ENCODE data around the gene SPNS2. TPM values are rescaled to one million over a fixed set of nuclear protein-coding genes. Genes with fewer than 3 reads are reported as not detected.

SPNS2 gene
- total RNA-seq, 1 donor from 2014 or later = 0.34 TPM

DNA sequence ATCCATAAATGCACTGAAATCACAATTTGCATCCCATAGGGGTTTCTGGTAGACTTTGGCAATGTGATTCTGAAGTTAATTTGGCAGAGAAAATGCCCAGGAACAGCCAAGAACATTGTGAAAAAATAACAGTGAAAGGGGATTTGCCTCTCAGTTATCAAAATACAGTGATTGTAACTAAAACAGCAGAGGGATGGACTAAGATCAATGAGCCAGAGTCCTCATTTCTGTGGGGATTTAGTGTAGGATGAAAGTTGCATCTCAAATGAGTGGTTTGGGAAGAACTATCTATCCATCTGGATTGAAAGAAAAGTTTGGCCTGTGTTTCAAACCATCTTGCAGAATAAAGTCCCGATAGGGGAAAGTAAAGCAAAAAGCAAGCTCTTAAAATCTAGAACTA is 28.5 kb downstream of the SPNS2 start:
- Mint-ChIP-seq H3K9me3 (no peaks in the 10 kb centered on the region), H3K27ac (no peak overlapping the region), H3K4me3 (no peak overlapping the region), H3K4me1 (peaks cover 16% of the 10 kb centered on the region), H3K36me3 (peaks cover 2% of the 10 kb centered on the region), H3K27me3 (ENCODE audit: insufficient read depth, low read depth) (peaks cover 7% of the 10 kb centered on the region)
- Histone ChIP-seq H3K79me2 (ENCODE audit: low read depth) (no peaks in the 10 kb centered on the region), H3K4me2 (no peak overlapping the region), H3K4me1 (peaks cover 19% of the 10 kb centered on the region), H3K36me3 (no peaks in the 10 kb centered on the region), H2AFZ (replicated peaks) (no peak overlapping the region), H3F3A (ENCODE audit: low read depth) (peaks cover 4% of the 10 kb centered on the region), H3K27ac (no peak overlapping the region), H3K9ac (no peak overlapping the region), H3K9me3 (ENCODE audit: low read depth) (no peaks in the 10 kb centered on the region), H3K27me3 (peaks cover 21% of the 10 kb centered on the region), H3K4me3 (no peak overlapping the region), H4K20me1 (ENCODE audit: low read depth) (no peaks in the 10 kb centered on the region)
- TF ChIP-seq EZH2 (IDR thresholded peaks at IDR 0.05) (no peak), EZH2phosphoT487 (IDR thresholded peaks at IDR 0.05) (no peak)
- TF ChIP-seq, protein P1, sequence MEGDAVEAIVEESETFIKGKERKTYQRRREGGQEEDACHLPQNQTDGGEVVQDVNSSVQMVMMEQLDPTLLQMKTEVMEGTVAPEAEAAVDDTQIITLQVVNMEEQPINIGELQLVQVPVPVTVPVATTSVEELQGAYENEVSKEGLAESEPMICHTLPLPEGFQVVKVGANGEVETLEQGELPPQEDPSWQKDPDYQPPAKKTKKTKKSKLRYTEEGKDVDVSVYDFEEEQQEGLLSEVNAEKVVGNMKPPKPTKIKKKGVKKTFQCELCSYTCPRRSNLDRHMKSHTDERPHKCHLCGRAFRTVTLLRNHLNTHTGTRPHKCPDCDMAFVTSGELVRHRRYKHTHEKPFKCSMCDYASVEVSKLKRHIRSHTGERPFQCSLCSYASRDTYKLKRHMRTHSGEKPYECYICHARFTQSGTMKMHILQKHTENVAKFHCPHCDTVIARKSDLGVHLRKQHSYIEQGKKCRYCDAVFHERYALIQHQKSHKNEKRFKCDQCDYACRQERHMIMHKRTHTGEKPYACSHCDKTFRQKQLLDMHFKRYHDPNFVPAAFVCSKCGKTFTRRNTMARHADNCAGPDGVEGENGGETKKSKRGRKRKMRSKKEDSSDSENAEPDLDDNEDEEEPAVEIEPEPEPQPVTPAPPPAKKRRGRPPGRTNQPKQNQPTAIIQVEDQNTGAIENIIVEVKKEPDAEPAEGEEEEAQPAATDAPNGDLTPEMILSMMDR (IDR thresholded peaks at IDR 0.05) = no peak
- no peak for DNase-seq (ENCODE audit: low spot score)

DNA sequence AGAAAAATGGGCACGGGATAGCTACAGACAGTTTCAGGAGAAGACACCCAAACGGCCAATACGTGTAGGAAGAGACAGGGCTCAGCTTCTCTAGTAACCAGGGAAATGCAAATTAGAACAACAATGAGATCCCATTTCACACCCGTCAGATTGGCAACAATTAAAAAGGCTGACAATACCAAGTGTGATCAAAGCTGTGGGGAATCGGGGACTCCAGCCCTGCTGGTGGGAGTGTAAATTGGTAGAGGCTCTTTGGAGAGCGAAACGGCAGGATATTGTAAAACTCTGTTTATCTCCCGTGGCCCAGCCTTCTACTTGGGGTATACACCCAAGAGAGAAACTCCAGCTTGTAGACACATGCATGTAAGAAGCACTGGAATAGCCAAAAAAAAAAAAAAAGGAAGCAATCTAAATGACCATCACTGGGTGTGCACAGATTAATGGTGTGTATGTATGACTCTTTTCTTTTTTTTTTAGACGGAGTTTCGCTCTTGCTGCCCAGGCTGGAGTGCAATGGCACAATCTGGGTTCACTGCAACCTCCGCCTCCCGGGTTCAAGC is 29.0 kb downstream of the SPNS2 start:
- no peak overlapping the region for H3K9ac ChIP-seq
- H2AFZ ChIP-seq (replicated peaks) = no peak overlapping the region
- peaks cover 4% of the 10 kb centered on the region for H3F3A ChIP-seq (ENCODE audit: low read depth)
- peaks cover 16% of the 10 kb centered on the region for H3K4me1 ChIP-seq
- H3K4me2 ChIP-seq = no peak overlapping the region
- Mint-ChIP-seq H3K27ac (no peak overlapping the region), H3K4me1 (peaks cover 13% of the 10 kb centered on the region), H3K9me3 (no peaks in the 10 kb centered on the region), H3K27me3 (ENCODE audit: insufficient read depth, low read depth) (peaks cover 7% of the 10 kb centered on the region), H3K36me3 (peaks cover 2% of the 10 kb centered on the region), H3K4me3 (no peak overlapping the region)
- DNase-seq (ENCODE audit: low spot score) = peak; percentile 38
- no peaks in the 10 kb centered on the region for H3K79me2 ChIP-seq (ENCODE audit: low read depth)
- H3K36me3 ChIP-seq = no peaks in the 10 kb centered on the region
- no peak overlapping the region for H3K4me3 ChIP-seq
- peaks cover 21% of the 10 kb centered on the region for H3K27me3 ChIP-seq
- no peak for TF ChIP-seq EZH2phosphoT487 (IDR thresholded peaks at IDR 0.05)
- no peak for TF ChIP-seq EZH2 (IDR thresholded peaks at IDR 0.05)
- no peaks in the 10 kb centered on the region for H3K9me3 ChIP-seq (ENCODE audit: low read depth)
- no peak overlapping the region for H3K27ac ChIP-seq
- no peaks in the 10 kb centered on the region for H4K20me1 ChIP-seq (ENCODE audit: low read depth)

DNA sequence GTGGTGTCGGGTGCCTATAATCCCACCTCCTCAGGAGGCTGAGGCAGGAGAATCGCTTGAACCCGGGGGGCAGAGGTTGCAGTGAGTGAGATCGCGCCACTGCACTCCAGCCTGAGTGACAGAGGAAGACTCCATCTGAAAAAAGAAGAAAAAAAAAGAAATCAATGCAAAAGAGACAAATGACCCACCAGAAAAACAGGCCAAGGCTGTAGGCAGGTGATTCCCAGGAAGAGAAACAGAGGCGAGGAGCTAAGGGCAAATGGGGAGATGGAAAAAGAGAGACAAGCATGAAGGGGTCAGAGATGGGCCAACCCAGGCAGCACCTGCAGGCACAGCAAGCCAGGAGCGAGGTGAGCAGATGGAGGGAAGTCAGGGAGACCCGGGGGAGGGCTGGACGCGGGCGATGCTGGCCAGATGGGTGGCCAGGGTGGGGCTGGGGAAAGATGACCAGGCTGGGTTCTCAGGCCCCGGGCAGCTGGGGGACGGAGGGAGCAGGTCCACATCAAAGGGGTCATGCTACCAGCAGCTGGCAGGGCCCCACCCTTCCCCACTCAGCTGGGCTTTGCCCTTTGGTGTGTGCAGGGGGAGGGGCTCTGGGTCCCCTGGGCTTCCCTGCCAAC is 31.0 kb downstream of the SPNS2 start:
- H3K27ac Mint-ChIP-seq = peak overlapping the region; percentile 1
- no peak overlapping the region for H3K4me2 ChIP-seq
- no peak overlapping the region for H3K27ac ChIP-seq
- peaks cover 7% of the 10 kb centered on the region for H3K27me3 Mint-ChIP-seq (ENCODE audit: insufficient read depth, low read depth)
- H3K36me3 ChIP-seq = no peaks in the 10 kb centered on the region
- peaks cover 3% of the 10 kb centered on the region for H3K4me1 Mint-ChIP-seq
- H3F3A ChIP-seq (ENCODE audit: low read depth) = peaks cover 4% of the 10 kb centered on the region
- DNase-seq (ENCODE audit: low spot score) = no peak
- no peak overlapping the region for H2AFZ ChIP-seq (replicated peaks)
- no peak overlapping the region for H3K4me3 ChIP-seq
- peaks cover 16% of the 10 kb centered on the region for H3K4me1 ChIP-seq
- no peak overlapping the region for H3K4me3 Mint-ChIP-seq
- H3K36me3 Mint-ChIP-seq = peaks cover 2% of the 10 kb centered on the region
- no peak overlapping the region for H3K9ac ChIP-seq
- no peaks in the 10 kb centered on the region for H3K9me3 ChIP-seq (ENCODE audit: low read depth)
- no peaks in the 10 kb centered on the region for H4K20me1 ChIP-seq (ENCODE audit: low read depth)
- peaks cover 21% of the 10 kb centered on the region for H3K27me3 ChIP-seq
- no peaks in the 10 kb centered on the region for H3K79me2 ChIP-seq (ENCODE audit: low read depth)
- no peaks in the 10 kb centered on the region for H3K9me3 Mint-ChIP-seq
- TF ChIP-seq, protein P1 (IDR thresholded peaks at IDR 0.05) = no peak
- TF ChIP-seq EZH2 (IDR thresholded peaks at IDR 0.05) = no peak
- no peak for TF ChIP-seq EZH2phosphoT487 (IDR thresholded peaks at IDR 0.05)

Data from neural progenitor cell (in vitro differentiated cells).